Loucy (cell line): ENCODE measurements around the gene WDR33.

Source experiments
- H2AFZ ChIP-seq: fragments of 200-600 bp; sonication (generic); 2 replicates; pipeline ENCODE4 v1.6.0; 2016; ENCODE audit warnings: antibody characterized with exemption, mild to moderate bottlenecking, low read length, moderate library complexity
- H3F3A ChIP-seq: fragments of 200-600 bp; 2 replicates; pipeline ENCODE4 v1.6.0; 2016; ENCODE audit warnings: antibody characterized with exemption, low read depth, mild to moderate bottlenecking
- H3K27me3 ChIP-seq: fragments of 200-600 bp; sonication (generic); 2 replicates; pipeline ENCODE4 v1.6.1; 2014; ENCODE audit warnings: low read length, mild to moderate bottlenecking; ENCODE audit not compliant: insufficient read depth, poor library complexity, severe bottlenecking
- H3K36me3 ChIP-seq: fragments of 200-600 bp; sonication (generic); 2 replicates; pipeline ENCODE4 v1.6.1; 2016; ENCODE audit warnings: low read length; ENCODE audit not compliant: insufficient read depth
- H3K4me1 ChIP-seq: fragments of 200-600 bp; sonication (generic); 2 replicates; pipeline ENCODE4 v1.5.1; 2014; ENCODE audit warnings: low read length, mild to moderate bottlenecking; ENCODE audit not compliant: insufficient read depth, poor library complexity, severe bottlenecking
- H3K4me2 ChIP-seq: fragments of 200-600 bp; sonication (generic); 2 replicates; pipeline ENCODE4 v1.6.0; 2014; ENCODE audit warnings: antibody characterized with exemption, low read length, low read depth, mild to moderate bottlenecking; ENCODE audit not compliant: poor library complexity, severe bottlenecking
- H3K4me3 ChIP-seq: fragments of 200-600 bp; sonication (generic); 2 replicates; pipeline ENCODE4 v1.5.1; 2014; ENCODE audit warnings: low read length, mild to moderate bottlenecking, mixed read lengths; ENCODE audit not compliant: poor library complexity, severe bottlenecking
- H3K79me2 ChIP-seq: fragments of 200-600 bp; sonication (generic); 2 replicates; pipeline ENCODE4 v1.6.1; 2014; ENCODE audit warnings: low read length; ENCODE audit not compliant: insufficient read depth
- H3K9ac ChIP-seq: fragments of 200-600 bp; sonication (generic); 2 replicates; pipeline ENCODE4 v1.6.0; 2014; ENCODE audit warnings: mild to moderate bottlenecking, low read depth, low read length, moderate library complexity; ENCODE audit not compliant: poor library complexity, severe bottlenecking
- H3K9me2 ChIP-seq: fragments of 200-600 bp; sonication (generic); replicated peaks from 2 replicates; pipeline ENCODE4 v1.6.1; 2016; ENCODE audit warnings: low read depth, low read length, mixed read lengths
- H3K9me3 ChIP-seq: fragments of 200-600 bp; sonication (generic); 2 replicates; pipeline ENCODE4 v1.6.1; 2014; ENCODE audit warnings: mild to moderate bottlenecking, antibody characterized with exemption, low read length, low read depth; ENCODE audit not compliant: insufficient read depth
- H4K20me1 ChIP-seq: fragments of 200-600 bp; sonication (generic); 2 replicates; pipeline ENCODE4 v1.6.0; 2014; ENCODE audit warnings: antibody characterized with exemption, low read length, mild to moderate bottlenecking; ENCODE audit not compliant: insufficient read depth, poor library complexity, severe bottlenecking
- CTCF ChIP-seq: fragments of 200-600 bp; sonication (generic); conservative IDR thresholded peaks from 2 replicates; pipeline ENCODE4 v1.5.1; 2014; ENCODE audit warnings: mild to moderate bottlenecking, antibody characterized with exemption, low read length
- EZH2phosphoT487 ChIP-seq: fragments of 200-600 bp; IDR thresholded peaks from 2 replicates; pipeline ENCODE4 v1.6.1; 2018; ENCODE audit warnings: antibody characterized with exemption, mild to moderate bottlenecking, moderate library complexity, borderline replicate concordance

WDR33 gene

GRCh38 chr2:127792805-127793204 is 18.2 kb downstream of the WDR33 start:
- Histone ChIP-seq H2AFZ (no peak overlapping the region), H3K9ac (no peak overlapping the region), H3K36me3 (no peaks in the 10 kb centered on the region; the same call in 1 of the 2 replicates), H3K4me3 (no peak overlapping the region), H3K9me3 (no peaks in the 10 kb centered on the region), H3K4me1 (no peaks in the 10 kb centered on the region), H3K9me2 (no peaks in the 10 kb centered on the region), H4K20me1 (peaks cover 70% of the 10 kb centered on the region), H3K27me3 (no peaks in the 10 kb centered on the region), H3K79me2 (peaks cover 81% of the 10 kb centered on the region), H3K4me2 (no peak overlapping the region), H3F3A (no peaks in the 10 kb centered on the region)
- no peak for TF ChIP-seq EZH2phosphoT487
- TF ChIP-seq CTCF, result no peak

DNA sequence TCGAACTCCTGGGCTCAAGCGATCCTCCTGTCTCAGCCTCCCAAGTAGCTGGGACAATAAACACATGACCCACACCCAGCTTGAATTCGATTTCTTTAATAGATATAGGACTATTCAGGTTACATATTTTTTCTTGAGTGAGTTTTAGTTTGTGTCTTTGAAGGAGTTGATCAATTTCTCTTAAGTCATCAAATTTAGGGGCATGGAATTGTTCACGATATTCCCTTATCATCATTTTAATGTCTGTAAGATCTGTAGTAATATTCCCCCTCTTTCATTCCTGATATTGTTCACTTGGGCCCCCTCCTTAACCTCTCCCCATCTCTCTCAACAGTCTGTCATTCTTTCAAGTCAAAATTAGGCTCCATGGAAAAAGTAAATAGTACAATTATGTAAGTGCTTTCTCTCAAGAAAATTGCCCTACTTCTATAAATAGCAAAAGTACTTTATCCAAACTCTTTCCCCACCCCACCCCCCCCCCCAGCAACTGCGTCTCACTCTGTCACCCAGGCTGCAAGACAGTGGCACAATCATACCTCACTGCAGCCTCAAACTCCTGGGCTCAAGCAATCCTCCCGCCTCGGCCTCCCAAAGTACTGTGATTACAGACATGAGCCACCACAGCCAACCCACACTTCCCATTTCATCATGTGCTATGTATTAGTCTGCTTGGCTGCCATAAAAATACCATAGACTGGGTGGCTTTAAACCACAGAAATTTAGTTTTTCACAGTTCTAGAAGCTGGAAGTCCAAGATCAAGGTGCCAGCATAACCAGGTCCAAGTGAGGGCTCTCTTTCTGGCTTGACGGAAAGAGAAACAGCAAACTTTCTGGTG is 20.1 kb downstream of the WDR33 start:
- H3K4me1 ChIP-seq, result no peaks in the 10 kb centered on the region
- no peak for TF ChIP-seq EZH2phosphoT487
- TF ChIP-seq CTCF, result no peak
- H3K4me3 ChIP-seq, result no peak overlapping the region
- no peak overlapping the region for H2AFZ ChIP-seq
- no peaks in the 10 kb centered on the region for H3K9me3 ChIP-seq
- H3K79me2 ChIP-seq, result peaks cover 68% of the 10 kb centered on the region
- H3F3A ChIP-seq, result no peaks in the 10 kb centered on the region
- no peaks in the 10 kb centered on the region for H3K27me3 ChIP-seq
- no peak overlapping the region for H3K9ac ChIP-seq
- no peak overlapping the region for H3K4me2 ChIP-seq
- H4K20me1 ChIP-seq, result peaks cover 58% of the 10 kb centered on the region
- no peaks in the 10 kb centered on the region for H3K9me2 ChIP-seq
- H3K36me3 ChIP-seq, result peaks cover 6% of the 10 kb centered on the region; the same call in 1 of the 2 replicates

GRCh38 chr2:127786048-127786809 is 24.7 kb downstream of the WDR33 start:
- no peaks in the 10 kb centered on the region for H3K9me3 ChIP-seq
- H3K79me2 ChIP-seq, result peaks cover 62% of the 10 kb centered on the region
- no peak overlapping the region for H3K4me2 ChIP-seq
- H3K36me3 ChIP-seq, result peaks cover 18% of the 10 kb centered on the region; the same call in 1 of the 2 replicates
- no peak overlapping the region for H3K4me3 ChIP-seq
- H3F3A ChIP-seq, result no peaks in the 10 kb centered on the region
- H4K20me1 ChIP-seq, result peaks cover 45% of the 10 kb centered on the region
- H2AFZ ChIP-seq, result no peak overlapping the region
- no peak overlapping the region for H3K9ac ChIP-seq
- no peaks in the 10 kb centered on the region for H3K4me1 ChIP-seq
- H3K27me3 ChIP-seq, result no peaks in the 10 kb centered on the region
- no peaks in the 10 kb centered on the region for H3K9me2 ChIP-seq
- no peak for TF ChIP-seq CTCF
- no peak for TF ChIP-seq EZH2phosphoT487
